HG03025 (cell line): Measurements from ENCODE around the gene CLRN3.

Experiments
- ATAC-seq: cut with Tn5 transposase; IDR thresholded peaks from one replicate; pipeline ENCODE4 v1.9.1; 2021; ENCODE audit warnings: mild to moderate bottlenecking, moderate library complexity; ENCODE audit not compliant: unreplicated experiment, low FRiP score

CLRN3 gene

GRCh38 chr10:127903789-127904188 is 11.0 kb upstream of the CLRN3 start:
- no peak for ATAC-seq

- no peak for ATAC-seq
Observed at GRCh38 chr10:127899766-127900387, 7.1 kb upstream of the CLRN3 start.

GRCh38 chr10:127897177-127897576 is 4.4 kb upstream of the CLRN3 start:
- ATAC-seq = no peak

- no peak for ATAC-seq
Observed at GRCh38 chr10:127896590-127896989, 3.8 kb upstream of the CLRN3 start.

GRCh38 chr10:127894146-127894545 is 1.4 kb upstream of the CLRN3 start:
- ATAC-seq = no peak

- ATAC-seq = no peak
Observed at GRCh38 chr10:127890832-127891334, 1.9 kb downstream of the CLRN3 start.

GRCh38 chr10:127890216-127890615 is 2.5 kb downstream of the CLRN3 start:
- no peak for ATAC-seq

GRCh38 chr10:127889605-127890195 is 3.0 kb downstream of the CLRN3 start:
- ATAC-seq = no peak

GRCh38 chr10:127888521-127889312 is 4.0 kb downstream of the CLRN3 start:
- no peak for ATAC-seq

- no peak for ATAC-seq
Observed at GRCh38 chr10:127887541-127888415, 5.0 kb downstream of the CLRN3 start.

GRCh38 chr10:127886371-127887051 is 6.2 kb downstream of the CLRN3 start:
- ATAC-seq = no peak

- ATAC-seq = no peak
Observed at GRCh38 chr10:127884501-127884900, 8.2 kb downstream of the CLRN3 start.

GRCh38 chr10:127883516-127883915 is 9.2 kb downstream of the CLRN3 start:
- no peak for ATAC-seq

- no peak for ATAC-seq
Observed at GRCh38 chr10:127882801-127883459, 9.8 kb downstream of the CLRN3 start.

- no peak for ATAC-seq
Observed at GRCh38 chr10:127882391-127882790, 10.3 kb downstream of the CLRN3 start.

- no peak for ATAC-seq
Observed at GRCh38 chr10:127881262-127881661, 11.5 kb downstream of the CLRN3 start.

- no peak for ATAC-seq
Observed at GRCh38 chr10:127880557-127880956, 12.2 kb downstream of the CLRN3 start.

- ATAC-seq = no peak
Observed at GRCh38 chr10:127878475-127879055, 14.2 kb downstream of the CLRN3 start.

GRCh38 chr10:127877699-127878098 is 15.0 kb downstream of the CLRN3 start:
- no peak for ATAC-seq
